Anterior cingulate cortex (tissue), 58 donors: ENCODE results near the gene CDC42BPB.

Source experiments
- DNase-seq, 58 donors: peaks; one replicate each; lab custom pipeline; 2025; lab: John Stamatoyannopoulos, UW

The CDC42BPB gene

GRCh38 chr14:102920998-102921304, 136.4 kb downstream of the CDC42BPB start:
- no peak for DNase-seq

DNA sequence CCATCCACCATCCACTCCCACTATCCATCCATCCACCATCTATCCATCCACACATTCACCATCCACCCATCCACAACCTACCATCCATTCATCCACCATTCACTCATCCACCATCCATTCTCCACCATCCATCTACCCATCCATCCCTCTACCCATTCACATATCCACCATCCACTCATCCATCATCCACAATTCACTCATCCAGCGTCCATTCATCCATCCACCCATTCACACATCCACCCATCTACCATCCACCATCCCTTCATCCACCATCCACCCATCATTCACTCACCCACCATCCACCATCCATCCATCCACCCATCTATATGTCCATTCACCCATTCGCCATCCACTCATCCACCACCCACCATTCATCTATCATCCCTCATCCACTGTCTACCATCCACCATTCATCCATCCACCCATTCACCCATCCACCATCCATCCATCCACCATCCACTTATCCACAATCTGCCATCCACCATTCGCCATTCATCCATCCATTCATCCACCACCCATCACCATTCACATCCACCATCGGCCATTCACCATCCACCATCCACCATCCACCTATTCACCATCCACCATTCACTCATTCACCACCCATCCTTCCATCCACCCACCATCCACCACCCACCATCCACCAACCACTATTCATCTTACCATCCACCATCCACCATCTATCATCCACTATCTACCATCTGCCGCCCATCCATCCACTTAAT, 136.9 kb downstream of the CDC42BPB start:
- DNase-seq = no peak

- no peak for DNase-seq
Measured at GRCh38 chr14:102918438-102918837, 138.9 kb downstream of the CDC42BPB start.

GRCh38 chr14:102917469-102918211, 139.7 kb downstream of the CDC42BPB start:
- peak in 22 of 58 donors; percentile 5 to 61 (median 34) for DNase-seq

DNA sequence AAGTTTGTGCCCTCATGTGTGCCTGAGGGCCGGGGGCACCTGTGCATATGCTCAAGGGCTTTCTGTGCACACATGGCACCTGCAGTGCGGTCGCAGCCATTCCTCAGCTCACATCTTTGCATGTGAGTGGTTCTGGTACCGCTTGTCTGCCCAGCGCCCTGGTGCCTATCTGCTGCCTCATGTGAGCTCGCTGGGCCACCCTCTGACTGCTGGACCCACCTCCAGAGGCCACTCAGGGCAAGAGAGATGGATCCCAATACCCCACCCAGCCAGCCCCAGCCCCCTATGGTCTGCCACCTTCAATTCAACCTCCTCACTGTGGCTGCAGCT, 140.3 kb downstream of the CDC42BPB start:
- DNase-seq = no peak

DNA sequence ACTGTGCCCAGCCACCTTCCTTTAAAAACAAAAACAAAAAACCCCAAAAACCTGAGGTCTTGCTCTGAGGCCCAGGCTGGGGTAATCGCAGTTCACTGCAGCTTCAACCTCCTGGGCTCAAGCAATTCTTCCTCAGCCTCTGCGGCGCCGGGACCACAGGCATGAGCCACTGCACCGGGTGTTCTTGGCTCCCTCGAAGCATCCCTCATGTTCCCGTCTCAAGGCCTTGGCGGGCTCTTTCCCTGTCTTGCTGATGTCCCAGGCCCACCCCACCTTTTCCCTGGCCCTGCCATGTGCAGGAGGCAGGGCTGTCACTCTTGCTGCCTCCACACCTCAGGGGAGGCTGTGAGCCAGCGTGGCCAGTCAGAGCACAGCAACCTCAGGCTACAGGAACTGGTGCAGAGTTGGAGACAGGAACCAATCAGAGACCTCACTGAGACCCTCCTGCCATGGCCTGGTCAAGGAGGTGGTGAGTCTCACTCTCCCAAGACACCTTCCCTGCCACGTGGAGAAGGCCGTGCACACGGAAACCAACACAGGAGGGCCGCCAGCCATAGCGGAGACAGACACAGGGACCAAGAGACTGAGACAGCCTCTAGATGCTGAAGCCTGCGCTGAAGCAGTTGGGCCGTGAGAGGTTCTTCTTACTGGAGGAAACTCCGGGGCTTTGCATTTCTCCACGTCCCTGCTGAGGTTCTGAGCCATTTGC, 140.8 kb downstream of the CDC42BPB start:
- DNase-seq = no peak

DNA sequence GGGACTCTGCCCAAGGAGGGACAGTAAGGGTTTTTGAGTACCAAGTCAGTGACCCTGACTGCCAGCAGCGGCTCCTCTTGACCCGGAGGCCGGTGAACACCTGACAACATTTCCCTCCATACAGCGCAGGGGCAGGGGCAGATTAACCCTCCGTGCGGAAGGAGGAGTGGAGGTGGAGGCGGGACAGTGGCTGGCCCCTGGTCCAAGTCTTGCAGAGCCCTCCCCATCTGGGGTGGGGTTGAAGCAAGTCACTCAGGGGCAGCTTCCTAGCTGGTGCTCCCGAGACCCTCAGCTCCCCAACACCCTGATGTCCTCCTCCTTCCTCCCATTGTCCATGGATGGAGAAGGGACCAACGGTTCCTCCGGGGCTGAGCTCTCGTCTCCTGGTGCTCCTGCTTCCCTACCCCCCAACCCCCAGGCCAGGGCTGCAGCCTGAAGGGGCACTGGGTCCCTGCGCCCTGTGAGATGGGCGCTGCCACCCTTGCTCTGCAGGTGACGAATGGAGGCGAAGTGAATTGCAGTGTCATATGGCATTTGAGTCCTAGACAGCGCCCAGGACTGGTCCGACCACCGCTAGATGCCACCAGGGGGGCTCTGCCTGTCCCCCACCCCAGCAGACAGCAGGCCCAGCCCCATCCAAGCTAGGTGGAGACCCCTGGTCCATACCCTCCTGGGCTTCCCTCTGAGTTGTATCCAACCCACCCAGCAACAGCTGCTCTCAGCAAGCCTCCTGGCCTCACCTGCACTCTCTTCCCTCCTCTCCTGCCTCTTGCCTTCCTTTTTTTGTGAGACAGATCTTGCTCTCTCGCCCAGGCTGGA, 141.8 kb downstream of the CDC42BPB start:
- DNase-seq = no peak

DNA sequence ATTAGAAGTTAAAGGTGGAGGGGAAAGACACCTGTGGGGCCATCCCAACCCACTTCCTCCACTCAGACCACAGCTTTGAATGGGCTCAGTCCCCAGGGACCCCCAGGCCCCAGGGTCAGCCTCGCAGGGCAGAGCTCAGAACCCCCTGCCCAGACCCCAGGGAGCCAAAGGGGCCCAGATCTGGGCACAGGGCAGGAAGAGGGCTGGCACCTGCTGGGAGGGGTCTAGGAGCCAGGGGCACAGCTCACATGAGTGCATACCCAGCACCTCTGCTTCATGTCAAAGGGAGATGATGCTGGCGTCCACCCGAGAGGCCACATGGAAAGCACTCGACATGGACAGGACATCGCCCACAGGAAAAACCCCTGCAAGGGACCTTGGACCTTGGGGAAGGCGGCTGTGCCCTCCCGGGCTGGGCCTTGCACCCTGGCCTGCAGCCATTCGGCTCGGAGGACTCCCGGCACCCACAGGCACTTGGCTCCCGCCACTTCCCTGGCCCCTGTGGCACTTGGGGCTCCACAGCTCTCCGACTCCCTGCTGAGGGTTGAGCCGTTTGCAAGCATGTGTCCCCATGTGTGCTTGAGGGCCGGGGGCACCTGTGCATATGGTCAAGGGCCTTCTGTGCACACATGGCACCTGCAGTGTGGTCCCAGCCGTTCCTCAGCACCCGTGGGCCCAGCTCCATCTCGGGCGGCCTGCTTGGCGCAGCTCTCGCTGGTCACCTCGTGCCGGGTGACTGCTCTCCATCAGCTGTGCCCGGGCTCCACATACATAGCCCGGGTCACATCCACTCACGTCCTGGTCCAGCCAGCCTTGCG, 142.7 kb downstream of the CDC42BPB start:
- DNase-seq = no peak

DNA sequence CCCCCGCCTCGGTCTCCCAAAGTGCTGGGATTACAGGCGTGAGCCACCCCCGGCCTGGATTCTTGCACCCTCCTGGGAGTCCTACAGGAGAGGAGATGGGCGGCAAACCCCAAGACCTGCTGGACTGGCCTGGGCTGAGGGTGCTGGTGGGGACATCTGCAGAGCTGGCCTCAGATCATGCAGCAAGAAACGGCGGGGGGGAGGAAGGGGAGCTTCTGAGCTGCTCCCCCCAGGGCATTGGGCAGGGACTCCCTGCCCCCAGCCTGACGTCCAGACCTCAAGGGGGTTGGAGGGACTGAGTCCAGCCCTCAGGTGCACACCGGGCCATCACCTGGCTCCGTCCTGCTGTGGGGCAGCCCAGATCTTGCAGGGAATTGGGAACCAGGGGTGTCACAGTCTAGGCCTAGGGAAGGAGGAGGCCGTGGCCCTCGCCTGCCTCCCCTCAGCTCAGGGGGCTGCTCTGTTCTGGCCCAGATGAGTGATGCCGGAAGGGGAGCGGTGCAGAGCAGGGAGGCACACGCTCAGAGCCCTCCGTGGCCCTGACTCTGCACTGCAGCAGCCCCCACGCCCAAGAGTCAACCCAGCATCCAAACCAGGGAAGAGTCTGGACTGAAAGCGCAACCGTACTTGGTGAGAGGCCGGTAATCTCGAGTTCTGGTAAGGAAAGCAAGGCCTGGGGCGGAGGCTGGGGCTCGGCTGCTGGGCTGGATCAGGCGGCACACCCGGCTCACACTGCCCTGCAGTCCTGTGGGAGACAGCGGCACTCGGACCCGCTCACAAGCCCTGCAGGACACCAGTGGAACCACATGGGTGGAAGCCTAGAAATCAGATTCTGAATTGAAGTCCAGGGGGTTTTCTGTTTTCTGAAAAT, 143.8 kb downstream of the CDC42BPB start:
- no peak for DNase-seq

DNA sequence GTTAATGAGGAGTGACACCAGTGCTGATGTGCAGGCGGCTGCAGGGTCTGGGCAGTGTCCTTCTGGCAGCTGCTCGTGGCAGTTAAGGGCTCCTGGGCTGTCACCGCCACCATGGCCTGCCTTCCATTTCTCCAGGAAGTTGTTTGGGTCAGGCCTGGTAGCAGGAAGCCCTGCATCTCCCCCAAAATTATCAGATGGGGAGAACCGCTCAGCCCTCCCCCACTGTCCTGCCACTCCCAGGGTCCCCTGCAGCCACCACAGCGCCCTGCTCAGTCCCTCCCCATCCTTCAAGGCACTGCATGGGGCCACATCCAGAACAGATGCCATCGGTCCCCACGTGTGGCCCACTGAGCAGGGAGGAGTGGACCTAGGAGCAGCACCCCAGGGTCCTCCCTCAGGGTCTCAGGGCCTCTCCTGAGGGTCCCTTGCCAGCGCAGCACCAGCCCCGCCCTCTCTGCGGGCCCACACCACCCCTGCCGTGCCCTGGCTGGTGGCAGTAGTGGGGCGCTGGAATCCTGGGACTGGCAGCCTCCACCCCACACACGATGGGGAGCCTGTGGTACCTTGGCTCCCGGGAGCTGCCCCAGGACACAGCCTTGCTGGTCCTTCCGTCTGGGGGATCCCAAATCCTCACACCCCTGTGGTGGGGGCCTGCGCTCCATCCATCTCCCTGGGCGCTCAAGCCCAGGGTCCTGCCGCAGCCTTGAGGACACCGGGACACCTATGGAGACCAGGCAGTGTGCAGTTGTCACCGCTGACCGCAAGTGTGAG, 145.2 kb downstream of the CDC42BPB start:
- DNase-seq = no peak

DNA sequence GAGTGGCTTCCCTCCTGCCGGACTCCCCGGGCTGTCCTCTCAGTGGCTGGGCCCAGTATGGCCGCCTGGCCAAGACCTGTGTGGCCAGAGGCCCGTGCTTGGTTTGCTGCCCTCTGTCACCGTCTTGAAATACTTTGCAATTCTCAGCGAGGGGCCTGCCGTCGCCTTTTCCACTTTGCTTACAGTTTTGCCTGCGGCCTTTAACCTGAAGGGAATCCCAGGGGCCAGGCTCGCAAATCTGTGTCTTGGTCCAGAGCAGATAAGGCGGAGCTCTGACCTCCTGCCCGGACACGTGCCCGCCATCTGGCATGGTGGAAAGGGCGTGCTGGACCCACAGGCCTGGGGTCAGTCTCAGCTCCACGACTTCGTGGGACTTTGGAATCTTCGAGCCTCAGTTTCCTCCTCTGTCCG, 145.8 kb downstream of the CDC42BPB start:
- DNase-seq = no peak

DNA sequence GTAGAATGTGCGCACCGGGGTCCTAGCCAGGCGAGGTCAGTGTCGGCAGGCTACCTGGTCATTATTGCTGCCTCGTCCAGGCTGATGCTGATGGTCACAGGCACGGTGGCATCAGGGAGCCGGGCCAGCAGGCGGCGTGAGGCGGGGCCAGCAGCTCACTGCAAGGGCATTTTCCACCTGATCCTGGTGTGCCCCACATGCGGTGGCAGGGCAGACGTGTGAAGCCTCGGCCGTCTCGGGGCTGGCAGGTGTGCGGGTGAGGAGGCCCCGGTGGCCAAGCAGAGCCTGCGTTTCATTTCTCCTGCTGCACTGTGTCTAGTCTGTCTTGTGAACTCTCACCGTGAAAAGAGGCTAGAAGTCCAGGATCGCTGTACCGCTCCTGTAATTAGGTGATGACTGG, 146.9 kb downstream of the CDC42BPB start:
- DNase-seq = no peak

- DNase-seq = no peak
Measured at GRCh38 chr14:102909911-102910310, 147.4 kb downstream of the CDC42BPB start.

DNA sequence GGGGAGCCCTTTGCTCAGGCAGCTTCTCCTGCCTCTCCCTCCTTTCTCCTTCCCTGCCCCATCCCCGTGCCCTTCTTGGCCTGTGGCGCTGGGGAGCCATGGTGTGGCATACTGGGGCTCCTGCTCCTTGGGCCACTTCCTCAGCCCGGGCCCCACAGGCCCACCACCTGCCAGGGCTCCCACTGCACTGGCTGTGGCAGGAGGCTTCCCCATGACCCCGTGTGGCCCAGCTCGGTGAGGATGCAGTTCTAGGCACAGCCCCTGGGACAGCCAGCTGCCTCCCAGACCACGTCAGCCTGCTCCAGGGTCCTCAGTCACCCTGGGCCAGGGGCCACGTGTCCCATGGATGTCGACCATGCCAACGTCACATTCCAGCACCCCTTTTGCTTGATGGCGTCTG, 147.9 kb downstream of the CDC42BPB start:
- no peak for DNase-seq

- no peak for DNase-seq
Measured at GRCh38 chr14:102908766-102909455, 148.4 kb downstream of the CDC42BPB start.

- no peak for DNase-seq
Measured at GRCh38 chr14:102907980-102908730, 149.2 kb downstream of the CDC42BPB start.

DNA sequence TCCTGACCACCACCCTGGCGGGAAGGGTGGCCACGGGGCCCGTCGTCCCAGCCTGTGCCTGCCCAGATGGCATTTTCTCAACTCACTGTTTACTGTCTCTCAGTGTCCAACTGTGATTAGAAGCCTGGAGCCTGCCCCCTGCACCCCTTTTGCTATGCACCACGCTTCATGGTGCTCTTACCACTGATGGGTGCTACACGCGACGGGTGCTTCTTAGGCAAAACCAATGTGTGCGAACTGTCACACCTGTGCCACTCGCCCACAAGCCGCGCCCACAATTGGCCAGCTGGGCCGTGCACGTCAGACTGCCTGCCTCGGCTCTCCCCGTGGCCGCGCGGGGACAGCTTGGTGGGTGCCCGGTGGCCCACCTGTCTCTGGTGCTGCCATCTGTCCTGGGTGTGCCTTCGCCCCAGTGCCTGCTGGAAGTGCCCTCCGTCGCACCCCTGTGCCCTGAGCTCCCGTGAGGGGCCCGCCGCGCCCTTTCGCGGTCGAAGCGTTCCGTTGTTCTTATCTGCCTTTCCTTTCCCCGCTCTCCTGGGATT, 150.0 kb downstream of the CDC42BPB start:
- DNase-seq = no peak
